Smooth muscle cell of the brain vasculature (primary cell): Measurements from ENCODE around the gene CCDC183.
"Not testable (repeated sequence)": the region's sequence is repeated elsewhere in the genome, so short reads cannot be mapped to it uniquely, and the experiment has no call there.

Source experiments
- DNase-seq: peaks from one replicate; pipeline ENCODE4 v3.0.0-alpha.2; 2012; ENCODE audit warnings: low read depth, low spot score

CCDC183 gene

DNA sequence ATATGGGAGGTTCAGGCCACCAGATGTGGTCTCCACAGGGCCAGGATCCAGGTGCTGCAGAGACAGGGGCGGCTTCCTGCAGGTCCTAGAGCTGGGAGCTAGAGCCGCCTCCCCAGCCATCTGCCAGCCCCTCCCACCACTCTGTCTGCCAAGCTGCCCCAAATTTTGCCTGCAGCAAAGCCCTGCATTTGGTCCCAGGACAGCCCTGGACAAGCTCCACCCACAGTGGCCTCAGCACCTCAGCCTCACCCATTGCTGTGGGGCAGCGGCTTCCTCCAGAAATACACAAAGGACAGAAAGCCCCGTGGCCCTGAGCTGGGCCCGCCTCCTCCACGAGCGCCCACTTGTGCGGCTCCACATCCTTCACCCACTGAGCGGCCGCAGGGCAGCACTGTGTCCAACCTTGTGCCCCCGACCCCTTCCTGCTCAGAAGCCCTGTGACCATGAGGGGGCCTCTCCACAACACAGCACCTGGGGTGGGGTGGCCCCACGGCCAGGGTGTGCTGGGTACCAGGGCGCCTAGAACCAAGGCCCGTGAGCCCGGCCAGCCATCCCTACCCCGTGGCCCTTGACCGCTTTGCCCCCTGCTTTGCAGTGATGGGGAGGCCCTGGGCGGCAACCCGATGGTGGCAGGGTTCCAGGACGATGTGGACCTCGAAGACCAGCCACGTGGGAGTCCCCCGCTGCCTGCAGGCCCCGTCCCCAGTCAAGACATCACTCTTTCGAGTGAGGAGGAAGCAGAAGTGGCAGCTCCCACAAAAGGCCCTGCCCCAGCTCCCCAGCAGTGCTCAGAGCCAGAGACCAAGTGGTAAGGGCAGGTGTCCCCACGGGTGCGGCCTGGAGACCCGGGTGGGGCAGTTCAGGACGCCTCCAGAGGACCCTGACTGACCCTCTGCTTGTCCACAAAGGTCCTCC is 42.4 kb downstream of the CCDC183 start:
- no peak for DNase-seq

GRCh38 chr9:136839229-136840139 is 43.3 kb downstream of the CCDC183 start:
- DNase-seq, result no peak

GRCh38 chr9:136840140-136840876 is 44.2 kb downstream of the CCDC183 start:
- DNase-seq, result no peak

- DNase-seq, result no peak
Measured at GRCh38 chr9:136840877-136841645, 44.9 kb downstream of the CCDC183 start.

DNA sequence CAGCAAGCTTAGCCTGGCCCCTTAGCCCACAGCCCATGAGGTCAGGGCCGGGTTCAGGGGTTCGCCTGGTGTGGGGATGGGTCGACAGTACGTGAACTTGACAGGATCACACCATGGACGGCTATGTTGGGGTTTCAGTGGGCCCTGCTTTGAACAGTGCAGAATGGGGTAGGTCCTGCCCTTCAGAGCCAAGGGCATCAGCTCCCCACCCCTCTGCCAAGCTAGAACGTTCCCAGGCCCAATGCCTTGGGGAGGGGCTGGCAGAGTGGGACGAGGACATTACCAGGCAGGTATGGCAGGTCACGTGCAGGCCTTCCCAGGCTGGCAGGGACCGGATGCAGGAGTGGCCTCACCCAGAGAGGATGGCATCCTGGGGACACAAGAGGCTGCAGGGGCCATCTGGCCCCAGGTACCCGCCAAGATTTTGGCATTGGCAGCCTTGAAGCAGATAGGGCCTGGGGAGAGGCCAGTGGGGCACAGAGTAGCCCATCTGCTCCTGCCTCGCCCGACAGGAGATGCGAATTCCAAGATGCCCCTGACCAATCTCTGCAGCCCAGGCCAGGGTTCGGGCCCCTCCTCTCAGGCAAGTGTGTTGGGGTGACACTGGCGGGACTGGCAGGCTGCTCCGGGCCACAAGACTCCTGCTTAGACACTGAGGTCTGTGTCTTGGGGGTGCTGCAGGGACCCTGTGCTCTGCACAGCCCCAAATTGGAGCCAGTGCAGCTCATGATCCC is 45.7 kb downstream of the CCDC183 start:
- not testable (repeated sequence) for DNase-seq

DNA sequence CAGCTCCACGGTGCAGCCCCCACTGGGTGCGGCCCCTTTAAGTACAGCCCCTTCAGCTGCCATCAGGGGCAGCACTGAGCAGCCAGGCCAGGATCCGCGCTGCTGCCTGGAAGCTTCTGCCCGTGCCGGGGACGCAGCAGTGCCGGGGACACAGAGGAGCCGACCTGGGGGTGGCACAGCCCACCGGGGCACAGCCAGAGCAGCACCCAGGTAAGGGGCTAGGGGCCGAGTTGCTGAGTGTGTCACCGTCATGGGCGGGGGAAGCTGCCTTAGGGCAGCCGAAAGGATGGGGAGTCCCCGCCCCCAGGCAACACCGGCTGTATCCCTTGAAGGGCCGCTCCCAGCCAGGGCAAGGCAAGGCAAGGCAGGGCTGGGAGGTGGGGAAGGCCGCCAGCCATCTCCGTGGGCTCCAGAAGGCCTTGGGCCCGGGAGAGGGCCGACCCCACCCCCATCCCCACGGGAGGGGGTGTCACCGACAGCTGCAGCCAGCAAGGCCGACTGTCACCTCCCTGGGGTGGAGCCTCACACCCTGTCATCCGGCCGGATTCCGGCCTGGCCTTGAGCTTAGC is 46.3 kb downstream of the CCDC183 start, which contains the start of gene AJM1:
TSS of gene AJM1 (plus strand) at position 99 of the 569 bp plus-strand sequence. CDS start 1,937 bp downstream, outside the sequence.
- DNase-seq, result not testable (repeated sequence)

- not testable (repeated sequence) for DNase-seq
Measured at GRCh38 chr9:136843159-136843800, 47.1 kb downstream of the CCDC183 start.

- DNase-seq, result not testable (repeated sequence)
Measured at GRCh38 chr9:136843801-136844740, 47.9 kb downstream of the CCDC183 start.

DNA sequence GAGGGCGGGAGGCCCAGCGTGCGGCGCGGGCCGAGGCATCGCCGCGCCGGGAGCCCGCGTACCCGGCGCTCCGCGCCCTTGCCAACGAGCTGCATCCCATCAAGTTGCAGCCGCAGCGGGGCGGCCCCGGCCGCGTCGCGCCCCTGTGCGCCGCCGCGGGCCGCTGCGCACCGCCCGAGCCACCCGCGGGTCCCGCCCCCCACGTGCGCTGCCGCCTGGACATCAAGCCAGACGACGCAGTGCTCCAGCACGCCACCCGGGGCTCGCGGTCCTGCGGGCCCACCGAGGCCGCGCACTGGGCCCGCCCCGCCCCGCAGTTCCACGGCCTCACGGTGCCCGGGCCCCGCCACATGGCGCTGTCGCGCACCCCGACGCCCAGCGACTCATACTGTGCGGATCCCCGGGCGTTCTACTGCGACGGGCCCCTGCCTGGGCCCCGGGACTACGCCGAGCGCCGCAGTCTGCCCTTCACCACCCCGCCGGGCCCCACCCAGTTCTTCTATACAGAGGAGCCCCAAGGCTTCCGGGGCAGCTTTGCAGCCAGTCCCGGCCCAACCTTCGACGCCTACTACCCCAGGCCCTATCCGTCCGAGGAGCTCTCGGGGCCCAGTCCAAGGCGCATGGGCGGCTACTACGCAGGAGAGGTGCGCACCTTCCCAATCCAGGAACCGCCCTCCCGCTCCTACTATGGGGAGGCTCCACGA is 48.8 kb downstream of the CCDC183 start:
- no peak for DNase-seq

GRCh38 chr9:136845465-136846260 is 49.5 kb downstream of the CCDC183 start:
- DNase-seq, result no peak

- no peak for DNase-seq
Measured at GRCh38 chr9:136846376-136847087, 50.4 kb downstream of the CCDC183 start.

- DNase-seq, result no peak
Measured at GRCh38 chr9:136847088-136847825, 51.1 kb downstream of the CCDC183 start.

- DNase-seq, result no peak
Measured at GRCh38 chr9:136847826-136848392, 51.8 kb downstream of the CCDC183 start.

DNA sequence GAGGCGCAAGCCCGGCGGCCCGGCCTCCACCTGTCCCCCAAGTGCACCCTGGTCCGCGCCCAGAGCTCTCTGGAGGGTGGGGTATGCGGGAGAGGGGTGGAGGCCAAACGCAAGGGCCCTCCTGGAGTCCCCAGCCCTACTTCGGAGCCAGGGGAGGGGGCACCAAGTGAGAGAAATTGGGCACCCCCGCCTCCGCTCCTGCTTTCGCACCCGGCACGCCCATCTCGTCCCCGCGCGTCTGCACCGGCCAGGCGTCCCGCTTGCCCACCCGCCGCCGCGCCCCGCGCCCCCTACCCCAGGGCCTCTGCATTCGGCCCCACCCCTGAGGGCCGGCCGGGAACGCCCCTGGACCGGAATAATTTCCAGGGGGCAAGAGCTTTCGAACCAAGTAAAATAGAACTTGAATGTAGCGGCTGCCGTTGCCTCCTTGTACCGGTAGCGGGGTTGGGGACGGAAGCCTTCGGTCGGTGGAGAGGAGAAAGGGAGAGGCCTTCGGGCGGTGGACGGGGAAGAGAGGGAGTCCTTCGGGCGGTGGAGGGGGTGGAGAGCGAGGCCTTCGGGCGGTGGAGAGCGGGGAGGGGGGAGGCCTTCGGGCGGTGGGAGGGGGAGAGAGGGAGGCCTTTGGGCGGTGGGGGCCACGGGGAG is 52.4 kb downstream of the CCDC183 start:
- DNase-seq, result no peak
